K562 (cell line): ENCODE data around the gene LLGL1. TPM values are rescaled to one million over a fixed set of nuclear protein-coding genes. Genes with fewer than 3 reads are reported as not detected.

Source experiments
- BDP1 ChIP-seq: IDR thresholded peaks from 3 replicates; pipeline ENCODE4 v1.6.1; 2011; ENCODE audit not compliant: insufficient read length, insufficient read depth
- BRF1 ChIP-seq: IDR thresholded peaks from 3 replicates; pipeline ENCODE4 v1.6.1; 2011; ENCODE audit warnings: borderline replicate concordance, mild to moderate bottlenecking; ENCODE audit not compliant: insufficient read length; ENCODE audit errors: extremely low read depth
- COPS2 ChIP-seq: fragments of 450-650 bp; conservative IDR thresholded peaks from 2 replicates; pipeline ENCODE4 v1.6.1; 2016; ENCODE audit warnings: mild to moderate bottlenecking, moderate library complexity
- CREM ChIP-seq: IDR thresholded peaks from 2 replicates; pipeline ENCODE4 v1.6.1; 2014; ENCODE audit warnings: antibody characterized with exemption, low read depth
- ELF4 ChIP-seq: fragments of 450-650 bp; formaldehyde crosslinking; IDR thresholded peaks from 2 replicates; pipeline ENCODE4 v1.4.0; 2022; ENCODE audit warnings: missing genetic modification characterization
- FOSL1 ChIP-seq: fragments of 200-800 bp; sonication (Bioruptor generic); conservative IDR thresholded peaks from 2 replicates; pipeline ENCODE4 v1.6.1; 2016; ENCODE audit warnings: missing genetic modification characterization, missing compliant biosample characterization
- FOXK2 ChIP-seq, 2 experiments: fragments of 450-650 bp; IDR thresholded peaks in 1 of 2; conservative IDR thresholded peaks in 1 of 2; 2 replicates each; pipeline ENCODE4 v1.6.1; 2016; ENCODE audit warnings: low read depth in 2 of 2, mild to moderate bottlenecking in 1 of 2
- HMGN3 ChIP-seq: IDR thresholded peaks from 2 replicates; pipeline ENCODE4 v1.6.1; 2011; ENCODE audit warnings: borderline replicate concordance, low read depth, mild to moderate bottlenecking, mixed read lengths, low read length; ENCODE audit not compliant: insufficient read length; ENCODE audit errors: extremely low read depth
- SMARCA5 ChIP-seq: fragments of 450-650 bp; IDR thresholded peaks from 2 replicates; pipeline ENCODE4 v1.6.1; 2016
- SRSF1 ChIP-seq: fragments of 200-400 bp; formaldehyde crosslinking; IDR thresholded peaks from 2 replicates; pipeline ENCODE4 v1.6.1; 2017; ENCODE audit warnings: mild to moderate bottlenecking, low read depth, low read length, moderate library complexity
- TBL1XR1 ChIP-seq, 2 experiments: IDR thresholded peaks; 2 replicates each; pipeline ENCODE4 v1.6.1; 2012; ENCODE audit warnings: improper control_type of control experiment in 2 of 2, low read length in 2 of 2, mild to moderate bottlenecking in 1 of 2
- XRCC4 ChIP-seq: IDR thresholded peaks from one replicate; pipeline ENCODE4 v1.6.1; 2011; ENCODE audit not compliant: insufficient read depth, insufficient read length; ENCODE audit errors: extremely low read depth
- ZBTB8A ChIP-seq: fragments of 450-650 bp; IDR thresholded peaks from 2 replicates; pipeline ENCODE4 v1.6.1; 2018; ENCODE audit warnings: mild to moderate bottlenecking, moderate library complexity; ENCODE audit not compliant: partially characterized antibody
- ZNF224 ChIP-seq: sonication (generic); formaldehyde crosslinking; IDR thresholded peaks from 2 replicates; pipeline ENCODE4 v1.8.0; 2022; ENCODE audit warnings: mild to moderate bottlenecking, missing genetic modification reagents
- ZNF77 ChIP-seq: fragments of 250-450 bp; sonication (Bioruptor Pico); IDR thresholded peaks from 2 replicates; pipeline ENCODE4 v1.5.0; 2020
- polyA plus RNA-seq, 8 experiments: library from polyadenylated mRNA; depleted of rRNA in 4 of 8; stranded (reverse) in 5 of 8; unstranded in 3 of 8; fragments of >200 nt; fragmentation: Nextera tagmentation in 2 of 8; fragmentation: Illumina TruSeq in 1 of 8; extraction: Ambion mirVana in 2 of 8; extraction: Trizol in 1 of 8; gene quantifications; 2 replicates each; pipeline versions ENCODE4 v1.2.1 to v1.2.3, GENCODE V29; 2011 to 2014; ENCODE audit warnings: inconsistent platforms in 1 of 8, missing spikeins in 1 of 8
- total RNA-seq, 7 experiments: library from RNA; depleted of rRNA in 6 of 7; stranded (reverse); fragments of >200 nt in 6 of 7; fragmentation: Illumina TruSeq in 2 of 7; extraction: Trizol in 2 of 7; gene quantifications; 2 replicates each; pipeline versions ENCODE4 v1.2.1 to v1.2.3, GENCODE V29; 2011 to 2021; ENCODE audit warnings: low replicate concordance in 1 of 7
- TF ChIP-seq, protein P1 (sequence below): fragments of 450-650 bp; IDR thresholded peaks from 2 replicates; pipeline ENCODE4 v1.6.1; 2014; ENCODE audit warnings: low read depth, mild to moderate bottlenecking, moderate library complexity, borderline replicate concordance
- TF ChIP-seq, protein P2 (sequence below): sonication (generic); formaldehyde crosslinking; IDR thresholded peaks from 2 replicates; pipeline ENCODE4 v1.8.0; 2022; ENCODE audit warnings: missing genetic modification reagents, mild to moderate bottlenecking, moderate library complexity, borderline replicate concordance
- TF ChIP-seq, protein P3 (sequence below): fragments of 450-650 bp; IDR thresholded peaks from 2 replicates; pipeline ENCODE4 v1.6.1; 2017; ENCODE audit warnings: antibody characterized with exemption
- TF ChIP-seq, protein P4 (sequence below): IDR thresholded peaks from 2 replicates; pipeline ENCODE4 v1.6.1; 2014; ENCODE audit warnings: antibody characterized with exemption

LLGL1 gene
- total and polyA plus RNA-seq, 9 of the 15 experiments (the other 6 are each of a cell fraction or from before 2014, with no cell fraction given) = 0.11 to 12.9 (median 5.3) TPM; not detected in 1

DNA sequence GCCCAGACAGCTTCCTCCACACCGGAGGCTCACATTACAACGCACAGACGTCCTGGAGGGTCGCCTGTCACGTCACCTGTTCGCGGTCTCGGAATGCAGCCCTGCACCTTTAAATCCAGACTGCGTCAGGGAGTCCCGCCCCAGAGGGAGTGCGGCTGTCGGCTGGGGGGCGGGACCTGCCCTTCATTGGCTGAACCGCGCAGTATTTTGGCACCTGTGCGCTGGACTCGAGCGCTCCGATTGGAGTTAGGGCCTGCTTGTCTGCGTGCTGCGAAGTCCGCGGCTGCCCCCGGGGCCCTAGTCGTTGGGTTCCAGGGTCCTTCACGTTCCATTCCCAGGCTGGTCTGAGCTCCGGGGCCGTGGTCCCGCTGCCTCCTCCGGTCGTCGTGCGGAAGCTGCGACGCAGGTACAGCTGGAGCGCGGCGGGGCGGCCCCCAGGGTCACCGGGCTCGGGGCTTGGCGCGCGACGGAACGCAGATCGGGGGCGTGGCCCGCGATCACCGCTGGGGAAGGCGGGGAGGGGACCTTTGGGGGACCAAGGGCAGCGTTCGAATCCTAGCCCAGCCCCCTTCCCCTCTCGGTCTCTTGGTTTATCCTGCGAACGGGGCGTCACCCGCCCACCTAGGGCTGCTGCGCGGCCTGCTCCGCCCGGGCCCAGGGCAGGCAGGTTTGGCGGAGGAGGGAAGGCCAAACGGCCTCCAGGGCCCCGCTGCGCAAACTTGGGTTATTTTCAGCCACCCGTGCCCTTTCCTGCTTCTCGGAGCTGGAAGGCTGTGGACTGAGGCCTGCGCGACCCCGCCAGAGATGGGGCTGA is 35.1 kb downstream of the LLGL1 start, which contains the start of gene MIEF2 (continued):
- TF ChIP-seq, protein P1, sequence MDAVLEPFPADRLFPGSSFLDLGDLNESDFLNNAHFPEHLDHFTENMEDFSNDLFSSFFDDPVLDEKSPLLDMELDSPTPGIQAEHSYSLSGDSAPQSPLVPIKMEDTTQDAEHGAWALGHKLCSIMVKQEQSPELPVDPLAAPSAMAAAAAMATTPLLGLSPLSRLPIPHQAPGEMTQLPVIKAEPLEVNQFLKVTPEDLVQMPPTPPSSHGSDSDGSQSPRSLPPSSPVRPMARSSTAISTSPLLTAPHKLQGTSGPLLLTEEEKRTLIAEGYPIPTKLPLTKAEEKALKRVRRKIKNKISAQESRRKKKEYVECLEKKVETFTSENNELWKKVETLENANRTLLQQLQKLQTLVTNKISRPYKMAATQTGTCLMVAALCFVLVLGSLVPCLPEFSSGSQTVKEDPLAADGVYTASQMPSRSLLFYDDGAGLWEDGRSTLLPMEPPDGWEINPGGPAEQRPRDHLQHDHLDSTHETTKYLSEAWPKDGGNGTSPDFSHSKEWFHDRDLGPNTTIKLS = no peak
- TF ChIP-seq ELF4 (CRISPR knock-in tag) = no peak
- TF ChIP-seq, protein P2, sequence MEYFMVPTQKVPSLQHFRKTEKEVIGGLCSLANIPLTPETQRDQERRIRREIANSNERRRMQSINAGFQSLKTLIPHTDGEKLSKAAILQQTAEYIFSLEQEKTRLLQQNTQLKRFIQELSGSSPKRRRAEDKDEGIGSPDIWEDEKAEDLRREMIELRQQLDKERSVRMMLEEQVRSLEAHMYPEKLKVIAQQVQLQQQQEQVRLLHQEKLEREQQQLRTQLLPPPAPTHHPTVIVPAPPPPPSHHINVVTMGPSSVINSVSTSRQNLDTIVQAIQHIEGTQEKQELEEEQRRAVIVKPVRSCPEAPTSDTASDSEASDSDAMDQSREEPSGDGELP (CRISPR knock-in tag) = peak; percentile 88
- TF ChIP-seq BRF1 = no peak
- TF ChIP-seq XRCC4 = no peak
- no peak for TF ChIP-seq ZNF224
- TF ChIP-seq TBL1XR1 (IDR thresholded peaks at IDR 0.05; ENCODE audit: low read length in 2 of 2) = no peak
- no peak for TF ChIP-seq ZBTB8A
- TF ChIP-seq CREM = peak; percentile 81
- TF ChIP-seq FOXK2 (conservative IDR thresholded peaks at IDR 0.05 in 1 of 2, IDR thresholded peaks at IDR 0.05 in 1 of 2; ENCODE audit: low read depth in 2 of 2) = no peak
- TF ChIP-seq BDP1 = no peak
- peak; percentile 46 for TF ChIP-seq HMGN3
- TF ChIP-seq ZNF77 = no peak
- TF ChIP-seq SRSF1 = no peak
- TF ChIP-seq, protein P3, sequence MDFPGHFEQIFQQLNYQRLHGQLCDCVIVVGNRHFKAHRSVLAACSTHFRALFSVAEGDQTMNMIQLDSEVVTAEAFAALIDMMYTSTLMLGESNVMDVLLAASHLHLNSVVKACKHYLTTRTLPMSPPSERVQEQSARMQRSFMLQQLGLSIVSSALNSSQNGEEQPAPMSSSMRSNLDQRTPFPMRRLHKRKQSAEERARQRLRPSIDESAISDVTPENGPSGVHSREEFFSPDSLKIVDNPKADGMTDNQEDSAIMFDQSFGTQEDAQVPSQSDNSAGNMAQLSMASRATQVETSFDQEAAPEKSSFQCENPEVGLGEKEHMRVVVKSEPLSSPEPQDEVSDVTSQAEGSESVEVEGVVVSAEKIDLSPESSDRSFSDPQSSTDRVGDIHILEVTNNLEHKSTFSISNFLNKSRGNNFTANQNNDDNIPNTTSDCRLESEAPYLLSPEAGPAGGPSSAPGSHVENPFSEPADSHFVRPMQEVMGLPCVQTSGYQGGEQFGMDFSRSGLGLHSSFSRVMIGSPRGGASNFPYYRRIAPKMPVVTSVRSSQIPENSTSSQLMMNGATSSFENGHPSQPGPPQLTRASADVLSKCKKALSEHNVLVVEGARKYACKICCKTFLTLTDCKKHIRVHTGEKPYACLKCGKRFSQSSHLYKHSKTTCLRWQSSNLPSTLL = no peak
- no peak for TF ChIP-seq SMARCA5
- TF ChIP-seq COPS2 = no peak
- TF ChIP-seq FOSL1 (tag) = 0 out of 2 replicates have a peak, but pooled peaks have one; percentile 25
- TF ChIP-seq, protein P4, sequence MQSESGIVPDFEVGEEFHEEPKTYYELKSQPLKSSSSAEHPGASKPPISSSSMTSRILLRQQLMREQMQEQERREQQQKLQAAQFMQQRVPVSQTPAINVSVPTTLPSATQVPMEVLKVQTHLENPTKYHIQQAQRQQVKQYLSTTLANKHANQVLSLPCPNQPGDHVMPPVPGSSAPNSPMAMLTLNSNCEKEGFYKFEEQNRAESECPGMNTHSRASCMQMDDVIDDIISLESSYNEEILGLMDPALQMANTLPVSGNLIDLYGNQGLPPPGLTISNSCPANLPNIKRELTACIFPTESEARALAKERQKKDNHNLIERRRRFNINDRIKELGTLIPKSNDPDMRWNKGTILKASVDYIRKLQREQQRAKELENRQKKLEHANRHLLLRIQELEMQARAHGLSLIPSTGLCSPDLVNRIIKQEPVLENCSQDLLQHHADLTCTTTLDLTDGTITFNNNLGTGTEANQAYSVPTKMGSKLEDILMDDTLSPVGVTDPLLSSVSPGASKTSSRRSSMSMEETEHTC = no peak
